LNCAP (cell line): ENCODE data around the gene HDAC4.

ENCODE experiments used
- CTCF ChIP-seq: fragments of 450-650 bp; IDR thresholded peaks from 2 replicates; pipeline ENCODE4 v1.5.1; 2017; ENCODE audit warnings: mild to moderate bottlenecking

HDAC4 gene

GRCh38 chr2:239227661-239228371 is 173.0 kb downstream of the HDAC4 start:
- TF ChIP-seq CTCF = no peak

GRCh38 chr2:239226677-239227581 is 173.9 kb downstream of the HDAC4 start:
- no peak for TF ChIP-seq CTCF

GRCh38 chr2:239225871-239226561 is 174.8 kb downstream of the HDAC4 start:
- TF ChIP-seq CTCF = no peak

GRCh38 chr2:239225371-239225851 is 175.4 kb downstream of the HDAC4 start:
- no peak for TF ChIP-seq CTCF

GRCh38 chr2:239224955-239225354 is 175.9 kb downstream of the HDAC4 start:
- TF ChIP-seq CTCF = no peak

- no peak for TF ChIP-seq CTCF
Observed at GRCh38 chr2:239224199-239224570, 176.6 kb downstream of the HDAC4 start.
